RWPE2 (cell line): ENCODE results near the gene ZNF385A.

Source experiments
- ATAC-seq: fragments of 200-7000 bp; cut with Tn5 transposase; 3 replicates; pipeline ENCODE4 v1.9.1; 2021; ENCODE audit warnings: low read depth
- DNase-seq: peaks from one replicate; pipeline ENCODE4 v3.0.0-alpha.2; 2020; ENCODE audit warnings: low spot score
- H3K27ac ChIP-seq: fragments of 450-650 bp; 2 replicates; pipeline ENCODE4 v1.5.1; 2017; ENCODE audit warnings: mild to moderate bottlenecking; ENCODE audit not compliant: poor library complexity, severe bottlenecking
- H3K27me3 ChIP-seq: fragments of 250-450 bp; sonication (Bioruptor Pico); 2 replicates; pipeline ENCODE4 v1.5.1; 2021; ENCODE audit warnings: mild to moderate bottlenecking, moderate library complexity; ENCODE audit not compliant: insufficient read depth, poor library complexity, severe bottlenecking
- H3K36me3 ChIP-seq: fragments of 250-450 bp; sonication (Bioruptor Pico); 2 replicates; pipeline ENCODE4 v1.5.1; 2020; ENCODE audit warnings: low read depth, mild to moderate bottlenecking, moderate library complexity
- H3K4me1 ChIP-seq: fragments of 250-450 bp; sonication (Bioruptor Pico); 2 replicates; pipeline ENCODE4 v1.5.1; 2021; ENCODE audit warnings: mild to moderate bottlenecking, moderate library complexity; ENCODE audit not compliant: insufficient read depth, poor library complexity, severe bottlenecking
- H3K4me3 ChIP-seq: fragments of 250-450 bp; sonication (Bioruptor Pico); 2 replicates; pipeline ENCODE4 v1.5.1; 2021; ENCODE audit warnings: mild to moderate bottlenecking, moderate library complexity; ENCODE audit not compliant: severe bottlenecking
- H3K9me3 ChIP-seq: fragments of 250-450 bp; sonication (Bioruptor Pico); 2 replicates; pipeline ENCODE4 v1.5.1; 2021; ENCODE audit warnings: mild to moderate bottlenecking, moderate library complexity; ENCODE audit not compliant: severe bottlenecking
- TF ChIP-seq, protein P1 (sequence below): fragments of 450-650 bp; IDR thresholded peaks from one replicate; pipeline ENCODE4 v1.5.1; 2017; ENCODE audit warnings: mild to moderate bottlenecking, moderate library complexity; ENCODE audit not compliant: poor library complexity, severe bottlenecking

Gene ZNF385A

DNA sequence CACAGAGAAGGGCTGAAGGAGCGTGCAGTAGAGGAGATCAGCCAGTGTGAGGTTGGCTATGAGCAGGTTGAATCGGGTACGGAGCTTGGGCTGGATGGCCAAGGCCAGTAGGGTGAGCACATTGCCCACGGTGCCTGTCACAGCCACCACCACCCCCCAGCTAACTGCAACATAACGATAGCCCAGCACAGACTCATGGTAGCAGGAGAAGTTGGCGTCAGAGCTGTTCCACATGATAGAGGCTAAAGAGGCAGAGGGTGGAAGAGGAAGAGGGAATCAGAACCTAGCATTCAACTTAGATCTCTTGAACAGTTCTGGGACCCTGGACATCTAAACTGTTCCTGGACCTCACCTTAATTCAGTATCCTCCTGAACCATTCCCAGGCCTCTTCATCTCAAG, 20.9 kb downstream of the ZNF385A start:
- TF ChIP-seq, protein P1, sequence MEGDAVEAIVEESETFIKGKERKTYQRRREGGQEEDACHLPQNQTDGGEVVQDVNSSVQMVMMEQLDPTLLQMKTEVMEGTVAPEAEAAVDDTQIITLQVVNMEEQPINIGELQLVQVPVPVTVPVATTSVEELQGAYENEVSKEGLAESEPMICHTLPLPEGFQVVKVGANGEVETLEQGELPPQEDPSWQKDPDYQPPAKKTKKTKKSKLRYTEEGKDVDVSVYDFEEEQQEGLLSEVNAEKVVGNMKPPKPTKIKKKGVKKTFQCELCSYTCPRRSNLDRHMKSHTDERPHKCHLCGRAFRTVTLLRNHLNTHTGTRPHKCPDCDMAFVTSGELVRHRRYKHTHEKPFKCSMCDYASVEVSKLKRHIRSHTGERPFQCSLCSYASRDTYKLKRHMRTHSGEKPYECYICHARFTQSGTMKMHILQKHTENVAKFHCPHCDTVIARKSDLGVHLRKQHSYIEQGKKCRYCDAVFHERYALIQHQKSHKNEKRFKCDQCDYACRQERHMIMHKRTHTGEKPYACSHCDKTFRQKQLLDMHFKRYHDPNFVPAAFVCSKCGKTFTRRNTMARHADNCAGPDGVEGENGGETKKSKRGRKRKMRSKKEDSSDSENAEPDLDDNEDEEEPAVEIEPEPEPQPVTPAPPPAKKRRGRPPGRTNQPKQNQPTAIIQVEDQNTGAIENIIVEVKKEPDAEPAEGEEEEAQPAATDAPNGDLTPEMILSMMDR, result no peak
- H3K9me3 ChIP-seq, result no peaks in the 10 kb centered on the region
- H3K4me1 ChIP-seq, result peaks cover 8% of the 10 kb centered on the region
- no peak overlapping the region for H3K27ac ChIP-seq
- no peak overlapping the region for H3K4me3 ChIP-seq
- no peak for DNase-seq
- H3K27me3 ChIP-seq, result no peaks in the 10 kb centered on the region
- no peak for ATAC-seq
- no peaks in the 10 kb centered on the region for H3K36me3 ChIP-seq

DNA sequence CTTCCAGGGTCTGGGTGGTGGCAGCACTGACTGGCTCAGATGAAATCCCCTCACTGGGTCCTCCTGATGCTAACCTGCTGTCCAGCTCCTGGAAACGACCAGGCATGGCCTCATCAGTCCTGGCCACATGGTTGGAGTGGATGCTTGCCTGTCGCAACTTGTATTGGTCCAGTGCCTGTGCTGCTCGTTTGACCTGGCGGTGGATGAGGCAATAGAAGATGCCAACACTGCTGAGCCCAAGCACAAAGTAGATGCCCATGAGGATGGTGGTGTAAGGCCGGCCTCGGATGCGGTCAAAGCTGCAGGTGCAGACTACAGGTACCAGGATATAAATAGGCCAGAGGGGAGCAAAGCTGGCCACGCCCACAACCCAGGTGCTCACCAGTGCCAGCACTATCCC, 21.5 kb downstream of the ZNF385A start:
- Histone ChIP-seq H3K4me3 (no peak overlapping the region), H3K4me1 (peaks cover 9% of the 10 kb centered on the region), H3K36me3 (no peaks in the 10 kb centered on the region), H3K27ac (no peak overlapping the region), H3K9me3 (no peaks in the 10 kb centered on the region), H3K27me3 (no peaks in the 10 kb centered on the region)
- TF ChIP-seq, protein P1, result no peak
- DNase-seq (no peak), ATAC-seq (no peak)

DNA sequence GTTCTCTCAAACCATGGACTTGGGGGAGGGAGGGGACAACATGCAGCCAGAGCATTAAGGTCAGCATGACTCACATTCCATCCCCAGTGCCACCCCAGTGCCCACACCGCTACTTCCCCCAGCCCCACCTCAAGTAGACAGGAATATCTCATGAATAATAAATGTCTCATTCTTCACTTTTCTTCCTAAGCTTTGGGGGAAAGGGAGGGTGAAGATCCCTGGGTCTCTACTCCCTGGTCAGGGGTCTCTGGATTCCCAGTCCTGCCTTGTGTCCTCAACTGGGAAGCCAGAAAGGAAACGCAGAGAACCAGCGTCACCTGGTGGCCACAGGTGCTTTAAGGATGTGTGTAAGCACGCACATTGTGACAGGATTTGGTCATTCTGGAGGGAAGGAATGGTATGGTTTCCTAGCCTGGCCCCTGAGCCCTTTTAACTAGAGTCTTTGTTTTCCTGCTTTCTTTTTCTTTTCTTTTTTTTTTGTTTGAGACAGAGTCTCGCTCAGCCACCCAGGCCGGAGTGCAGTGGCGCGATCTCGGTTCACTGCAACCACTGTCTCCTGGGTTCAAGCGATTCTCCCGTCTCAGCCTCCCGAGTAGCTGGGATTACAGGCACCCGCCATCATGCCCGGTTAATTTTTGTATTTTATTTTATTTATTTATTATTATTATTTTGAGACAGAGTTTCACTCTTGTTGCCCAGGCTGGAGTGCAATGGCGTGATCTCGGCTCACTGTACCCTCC, 23.6 kb downstream of the ZNF385A start:
- peak overlapping the region; percentile 69 for H3K27ac ChIP-seq
- ATAC-seq, result peak; percentile 35; the same call in 2 of the 3 replicates
- H3K4me1 ChIP-seq, result peaks cover 9% of the 10 kb centered on the region
- DNase-seq, result no peak
- H3K36me3 ChIP-seq, result no peaks in the 10 kb centered on the region
- no peaks in the 10 kb centered on the region for H3K9me3 ChIP-seq
- no peaks in the 10 kb centered on the region for H3K27me3 ChIP-seq
- no peak overlapping the region for H3K4me3 ChIP-seq
- TF ChIP-seq, protein P1, result peak; percentile 94

DNA sequence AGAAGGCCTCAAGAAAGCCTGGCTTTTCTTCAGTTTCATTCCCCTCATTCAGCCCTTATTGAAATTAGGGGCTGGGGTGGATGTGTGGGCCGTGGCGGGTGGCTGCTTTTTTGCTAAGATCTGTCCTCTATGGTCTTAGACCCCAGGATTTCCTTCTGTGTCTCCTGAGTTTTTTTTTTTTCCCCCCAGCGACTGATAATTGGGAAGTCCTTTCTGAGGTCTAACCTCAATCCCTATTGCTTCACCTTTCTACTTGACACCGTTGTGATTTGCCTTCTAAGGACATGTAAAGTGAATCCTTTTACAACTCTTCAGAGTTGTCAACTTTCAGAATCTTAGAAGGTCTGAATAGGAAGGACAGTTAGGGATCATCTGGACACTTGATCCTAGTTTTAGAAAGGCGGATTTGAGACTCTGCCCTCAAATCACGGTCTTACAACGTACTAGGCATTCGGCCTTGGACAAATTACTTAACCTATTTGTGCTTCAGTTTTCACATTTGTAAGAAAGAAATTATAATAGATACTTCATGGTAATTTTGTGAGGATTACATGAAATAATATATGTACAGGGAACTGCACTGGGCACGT, 24.7 kb downstream of the ZNF385A start:
- peaks cover 9% of the 10 kb centered on the region for H3K4me1 ChIP-seq
- DNase-seq (no peak), ATAC-seq (no peak)
- no peaks in the 10 kb centered on the region for H3K9me3 ChIP-seq
- H3K36me3 ChIP-seq, result no peaks in the 10 kb centered on the region
- no peaks in the 10 kb centered on the region for H3K27me3 ChIP-seq
- TF ChIP-seq, protein P1, result no peak
- peak overlapping the region; percentile 39 for H3K4me3 ChIP-seq
- H3K27ac ChIP-seq, result peak overlapping the region; percentile 69
